Keratinocyte (primary cell): Measurements from ENCODE around the gene KLHL29. TPM values are rescaled to one million over a fixed set of nuclear protein-coding genes. Genes with fewer than 3 reads are reported as not detected.

Experiments
- DNase-seq: peaks from one replicate; pipeline ENCODE4 v3.0.0-alpha.2; 2011; ENCODE audit warnings: low read depth, missing footprints, low spot score
- FAIRE-seq: peaks from 2 replicates; lab custom pipeline; 2011; peaks lifted over from hg19 to GRCh38; lab: Jason Lieb, UNC
- H2AFZ ChIP-seq: 2 replicates; pipeline ENCODE4 v1.6.0; 2012; ENCODE audit warnings: low read length, control low read depth, inconsistent platforms; ENCODE audit not compliant: control insufficient read depth
- H3K27ac ChIP-seq: 2 replicates; pipeline ENCODE4 v1.5.1; 2011; ENCODE audit warnings: low read length; ENCODE audit not compliant: control insufficient read depth, insufficient read depth
- H3K27me3 ChIP-seq: 3 replicates; pipeline ENCODE4 v1.6.0; 2011; ENCODE audit warnings: low read length; ENCODE audit not compliant: control insufficient read depth, insufficient read depth; ENCODE audit errors: extremely low read depth
- H3K36me3 ChIP-seq, 2 experiments: 2 replicates in 1 of 2; 3 replicates in 1 of 2; pipeline ENCODE4 v1.5.1; 2011; ENCODE audit warnings: low read length in 2 of 2, mild to moderate bottlenecking in 1 of 2; ENCODE audit not compliant: control insufficient read depth in 2 of 2, insufficient read depth in 2 of 2; ENCODE audit errors: extremely low read depth in 1 of 2
- H3K4me1 ChIP-seq: 3 replicates; pipeline ENCODE4 v1.5.1; 2011; ENCODE audit warnings: low read length; ENCODE audit not compliant: control insufficient read depth, insufficient read depth; ENCODE audit errors: extremely low read depth
- H3K4me2 ChIP-seq: 3 replicates; pipeline ENCODE4 v1.6.0; 2011; ENCODE audit warnings: low read depth, low read length; ENCODE audit not compliant: control insufficient read depth, insufficient read depth; ENCODE audit errors: extremely low read depth
- H3K4me3 ChIP-seq, 3 experiments: fragments of 200-600 bp in 1 of 3; sonication (generic) in 1 of 3; 2 replicates in 2 of 3; 3 replicates in 1 of 3; pipeline ENCODE4 v1.5.1; 2011 to 2016; ENCODE audit warnings: low read length in 3 of 3, mild to moderate bottlenecking in 3 of 3, control low read depth in 2 of 3, inconsistent platforms in 1 of 3, low read depth in 1 of 3, mixed read lengths in 1 of 3, mixed run types in 1 of 3, moderate library complexity in 1 of 3; ENCODE audit not compliant: control insufficient read depth in 2 of 3, insufficient read depth in 2 of 3; ENCODE audit errors: extremely low read depth in 1 of 3
- H3K79me2 ChIP-seq: 2 replicates; pipeline ENCODE4 v1.6.0; 2012; ENCODE audit warnings: low read length; ENCODE audit not compliant: control insufficient read depth, insufficient read depth
- H3K9ac ChIP-seq: 3 replicates; pipeline ENCODE4 v1.6.0; 2011; ENCODE audit warnings: low read length; ENCODE audit not compliant: control insufficient read depth, insufficient read depth; ENCODE audit errors: extremely low read depth
- H3K9me1 ChIP-seq: 3 replicates; pipeline ENCODE4 v1.6.0; 2011; ENCODE audit warnings: low read length; ENCODE audit not compliant: control insufficient read depth, insufficient read depth; ENCODE audit errors: extremely low read depth
- H3K9me3 ChIP-seq: 2 replicates; pipeline ENCODE4 v1.5.1; 2012; ENCODE audit warnings: low read depth, low read length; ENCODE audit not compliant: control insufficient read depth
- H4K20me1 ChIP-seq: 3 replicates; pipeline ENCODE4 v1.6.0; 2011; ENCODE audit warnings: low read length; ENCODE audit not compliant: control insufficient read depth, insufficient read depth; ENCODE audit errors: extremely low read depth
- EZH2 ChIP-seq: IDR thresholded peaks from one replicate; pipeline ENCODE4 v1.6.1; 2012; ENCODE audit warnings: inconsistent platforms, mild to moderate bottlenecking, low read length, moderate library complexity
- dilution Hi-C: fragments of 300-500 bp; cut with MboI; formaldehyde crosslinking; loops from one replicate; pipeline ENCODE4 v1.7.0; 2020; ENCODE audit warnings: low sequenced_read_pairs; ENCODE audit not compliant: extremely low pct_ligation_motif_present
- polyA plus RNA-seq, 5 experiments: library from polyadenylated mRNA; depleted of rRNA in 3 of 5; stranded (reverse) in 3 of 5; stranded (forward) in 1 of 5; unstranded in 1 of 5; fragments of >200 nt; gene quantifications; 1 replicate in 1 of 5; 2 replicates in 3 of 5; 3 replicates in 1 of 5; pipeline versions ENCODE4 v1.2.1 to v1.2.3, GENCODE V29; 2011 to 2012; ENCODE audit warnings: missing spikeins in 2 of 5, low read depth in 1 of 5, low replicate concordance in 1 of 5
- TF ChIP-seq, protein P1 (sequence below), 3 experiments: IDR thresholded peaks in 1 of 3; conservative IDR thresholded peaks in 1 of 3; optimal IDR thresholded peaks in 1 of 3; 2 replicates in 2 of 3; 3 replicates in 1 of 3; pipeline versions ENCODE3 to v1.5.1; 2011; ENCODE audit warnings: low read length in 3 of 3, mild to moderate bottlenecking in 3 of 3, moderate library complexity in 2 of 3, control low read depth in 1 of 3, inconsistent platforms in 1 of 3; ENCODE audit not compliant: insufficient read depth in 2 of 3; ENCODE audit errors: extremely low read depth in 1 of 3

Gene KLHL29
- polyA plus RNA-seq, 1 donor (not counting 4 experiments of a cell fraction or from before 2014, with no cell fraction given) = 4.7 TPM

DNA sequence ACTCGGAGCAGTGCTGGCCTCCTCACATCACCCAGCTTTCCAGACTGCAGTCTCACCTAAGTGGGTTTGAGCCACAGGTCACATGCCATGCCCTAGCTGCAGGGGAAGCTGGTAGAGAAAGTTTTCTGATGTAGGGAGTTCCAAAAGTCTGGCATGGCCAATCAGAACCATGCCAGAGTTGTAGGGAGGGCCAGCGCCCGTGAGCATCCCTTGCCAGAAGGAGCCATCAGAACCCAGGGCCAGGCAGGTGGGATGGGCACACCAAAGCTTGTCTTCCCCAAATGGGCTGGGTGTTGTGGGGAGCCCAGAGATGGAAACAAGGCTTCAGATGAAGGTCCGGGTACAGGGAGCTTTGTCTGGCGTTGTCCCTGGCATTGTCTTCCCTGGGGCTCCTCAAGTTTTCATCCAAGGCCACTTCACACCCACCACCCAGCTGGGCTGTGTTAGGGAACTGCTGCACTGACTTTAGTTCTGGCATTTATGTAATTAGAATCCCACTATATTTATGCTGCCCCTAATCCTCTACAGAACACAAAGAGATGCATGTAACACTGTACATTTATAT is 247.9 kb downstream of the KLHL29 start:
- peaks cover 2% of the 10 kb centered on the region for H3K9me1 ChIP-seq
- H3K4me2 ChIP-seq = no peak overlapping the region
- no peaks in the 10 kb centered on the region for H3K4me1 ChIP-seq
- no peak for TF ChIP-seq EZH2
- TF ChIP-seq, protein P1, sequence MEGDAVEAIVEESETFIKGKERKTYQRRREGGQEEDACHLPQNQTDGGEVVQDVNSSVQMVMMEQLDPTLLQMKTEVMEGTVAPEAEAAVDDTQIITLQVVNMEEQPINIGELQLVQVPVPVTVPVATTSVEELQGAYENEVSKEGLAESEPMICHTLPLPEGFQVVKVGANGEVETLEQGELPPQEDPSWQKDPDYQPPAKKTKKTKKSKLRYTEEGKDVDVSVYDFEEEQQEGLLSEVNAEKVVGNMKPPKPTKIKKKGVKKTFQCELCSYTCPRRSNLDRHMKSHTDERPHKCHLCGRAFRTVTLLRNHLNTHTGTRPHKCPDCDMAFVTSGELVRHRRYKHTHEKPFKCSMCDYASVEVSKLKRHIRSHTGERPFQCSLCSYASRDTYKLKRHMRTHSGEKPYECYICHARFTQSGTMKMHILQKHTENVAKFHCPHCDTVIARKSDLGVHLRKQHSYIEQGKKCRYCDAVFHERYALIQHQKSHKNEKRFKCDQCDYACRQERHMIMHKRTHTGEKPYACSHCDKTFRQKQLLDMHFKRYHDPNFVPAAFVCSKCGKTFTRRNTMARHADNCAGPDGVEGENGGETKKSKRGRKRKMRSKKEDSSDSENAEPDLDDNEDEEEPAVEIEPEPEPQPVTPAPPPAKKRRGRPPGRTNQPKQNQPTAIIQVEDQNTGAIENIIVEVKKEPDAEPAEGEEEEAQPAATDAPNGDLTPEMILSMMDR (optimal IDR thresholded peaks at IDR 0.05 in 1 of 3, IDR thresholded peaks at IDR 0.05 in 1 of 3, conservative IDR thresholded peaks at IDR 0.05 in 1 of 3; ENCODE audit: extremely low read depth in 1 of 3, insufficient read depth in 2 of 3, low read length in 3 of 3) = no peak
- H3K79me2 ChIP-seq = no peaks in the 10 kb centered on the region
- no peak overlapping the region for H3K27ac ChIP-seq
- H3K36me3 ChIP-seq = no peaks in the 10 kb centered on the region
- no peak for DNase-seq
- no peaks in the 10 kb centered on the region for H3K27me3 ChIP-seq
- no peak overlapping the region for H2AFZ ChIP-seq
- H3K9ac ChIP-seq = no peak overlapping the region
- peaks cover 5% of the 10 kb centered on the region for H4K20me1 ChIP-seq
- no peaks in the 10 kb centered on the region for H3K9me3 ChIP-seq
- FAIRE-seq = no peak
- dilution Hi-C loops = no loop called here
- no peak overlapping the region for H3K4me3 ChIP-seq

DNA sequence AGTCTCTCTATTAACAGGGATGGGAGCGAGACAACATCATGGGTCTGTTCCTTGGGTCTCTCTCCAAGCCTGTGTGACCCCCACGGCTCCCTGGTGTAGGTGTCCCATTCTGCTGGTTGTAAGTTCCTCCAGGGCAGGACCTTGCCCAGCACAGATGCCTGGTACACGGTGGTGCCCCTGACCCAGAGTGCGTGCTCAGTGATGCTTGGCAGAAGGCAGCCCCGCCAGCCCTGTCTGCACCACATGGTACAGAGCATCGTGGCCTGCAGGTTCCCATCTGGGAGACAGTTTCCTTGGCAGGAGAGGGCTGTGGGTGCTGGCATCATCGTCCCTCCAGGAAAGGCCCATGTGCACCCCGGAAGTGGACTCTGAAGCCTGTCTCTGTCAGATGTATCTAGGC is 249.0 kb downstream of the KLHL29 start:
- Histone ChIP-seq H3K4me2 (no peak overlapping the region), H4K20me1 (peaks cover 7% of the 10 kb centered on the region), H3K9me1 (peaks cover 2% of the 10 kb centered on the region), H3K9ac (no peak overlapping the region), H3K27ac (no peak overlapping the region), H3K4me3 (no peak overlapping the region), H3K4me1 (no peaks in the 10 kb centered on the region), H2AFZ (no peak overlapping the region), H3K36me3 (no peaks in the 10 kb centered on the region), H3K27me3 (no peaks in the 10 kb centered on the region), H3K79me2 (no peaks in the 10 kb centered on the region), H3K9me3 (no peaks in the 10 kb centered on the region)
- FAIRE-seq (no peak), DNase-seq (no peak)
- dilution Hi-C loops = no loop called here
- TF ChIP-seq, protein P1 (optimal IDR thresholded peaks at IDR 0.05 in 1 of 3, IDR thresholded peaks at IDR 0.05 in 1 of 3, conservative IDR thresholded peaks at IDR 0.05 in 1 of 3; ENCODE audit: extremely low read depth in 1 of 3, insufficient read depth in 2 of 3, low read length in 3 of 3) = no peak
- no peak for TF ChIP-seq EZH2
